GM23248 (cell line): ENCODE measurements around the gene FAAH. TPM values are rescaled to one million over a fixed set of nuclear protein-coding genes. Genes with fewer than 3 reads are reported as not detected.

Experiments
- DNase-seq: peaks from one replicate; pipeline ENCODE4 v3.0.0-alpha.2; 2015
- H2AFZ ChIP-seq: fragments of 200-600 bp; sonication (generic); 2 replicates; pipeline ENCODE4 v1.6.1; 2016; ENCODE audit warnings: antibody characterized with exemption
- H3F3A ChIP-seq: fragments of 200-600 bp; sonication (generic); 2 replicates; pipeline ENCODE4 v1.6.1; 2016; ENCODE audit warnings: mild to moderate bottlenecking, antibody characterized with exemption, mixed run types; ENCODE audit not compliant: insufficient read depth
- H3K27ac ChIP-seq: fragments of 200-600 bp; sonication (generic); 2 replicates; pipeline ENCODE4 v1.5.1; 2016; ENCODE audit warnings: mild to moderate bottlenecking
- H3K27me3 ChIP-seq: fragments of 200-600 bp; sonication (generic); replicated peaks from 2 replicates; pipeline ENCODE4 v1.6.1; 2016; ENCODE audit warnings: mild to moderate bottlenecking; ENCODE audit not compliant: insufficient read depth
- H3K36me3 ChIP-seq: fragments of 200-600 bp; sonication (generic); 2 replicates; pipeline ENCODE4 v1.6.1; 2016; ENCODE audit warnings: low read depth, mild to moderate bottlenecking
- H3K4me1 ChIP-seq: fragments of 200-600 bp; sonication (generic); 2 replicates; pipeline ENCODE4 v1.6.1; 2016; ENCODE audit warnings: mild to moderate bottlenecking; ENCODE audit not compliant: insufficient read depth
- H3K4me2 ChIP-seq: fragments of 200-600 bp; sonication (generic); one replicate; pipeline ENCODE4 v1.6.1; 2016; ENCODE audit warnings: mild to moderate bottlenecking; ENCODE audit not compliant: unreplicated experiment
- H3K4me3 ChIP-seq: fragments of 200-600 bp; sonication (generic); 2 replicates; pipeline ENCODE4 v1.5.1; 2016; ENCODE audit warnings: mild to moderate bottlenecking
- H3K79me2 ChIP-seq: fragments of 200-600 bp; sonication (generic); 2 replicates; pipeline ENCODE4 v1.6.1; 2016; ENCODE audit warnings: mild to moderate bottlenecking; ENCODE audit not compliant: insufficient read depth
- H3K9ac ChIP-seq: fragments of 200-600 bp; sonication (generic); 2 replicates; pipeline ENCODE4 v1.6.1; 2016; ENCODE audit warnings: mild to moderate bottlenecking
- H3K9me2 ChIP-seq: fragments of 200-600 bp; sonication (generic); 2 replicates; pipeline ENCODE4 v1.6.1; 2016; ENCODE audit warnings: mixed run types, mild to moderate bottlenecking, moderate library complexity; ENCODE audit not compliant: insufficient read depth
- H3K9me3 ChIP-seq: fragments of 200-600 bp; sonication (generic); one replicate; pipeline ENCODE4 v1.6.1; 2017; ENCODE audit warnings: low read depth
- H4K20me1 ChIP-seq: fragments of 200-600 bp; sonication (generic); 2 replicates; pipeline ENCODE4 v1.6.0; 2016; ENCODE audit not compliant: insufficient read depth
- EZH2 ChIP-seq: fragments of 200-600 bp; sonication (generic); IDR thresholded peaks from 2 replicates; pipeline ENCODE4 v1.6.1; 2018; ENCODE audit warnings: antibody characterized with exemption, mild to moderate bottlenecking; ENCODE audit not compliant: insufficient read depth, poor library complexity, severe bottlenecking
- EZH2phosphoT487 ChIP-seq: fragments of 200-600 bp; sonication (generic); IDR thresholded peaks from 2 replicates; pipeline ENCODE4 v1.6.1; 2018; ENCODE audit warnings: antibody characterized with exemption, moderate library complexity, mild to moderate bottlenecking, low read depth; ENCODE audit not compliant: insufficient read depth
- WGBS, 2 experiments: methylation state at CpG; one replicate each; pipeline ENCODE4 v1.1.6; 2015 to 2017; ENCODE audit warnings: low lambda C conversion rate in 2 of 2, low coverage in 1 of 2; ENCODE audit errors: missing lambda C conversion rate in 2 of 2; 5-methylcytosine and 5-hydroxymethylcytosine counted together
- in situ Hi-C: fragments of 300-500 bp; cut with MboI; formaldehyde crosslinking; loops from 2 replicates; pipeline ENCODE4 v1.15.0; 2020
- polyA plus RNA-seq: library from polyadenylated mRNA; unstranded; fragments of >200 nt; fragmentation: Nextera tagmentation; extraction: Ambion mirVana; gene quantifications from 2 replicates; pipeline ENCODE4 v1.2.1, GENCODE V29; 2016
- total RNA-seq: library from RNA; depleted of rRNA; stranded (reverse); fragments of >200 nt; shearing (Covaris generic); gene quantifications from 2 replicates; pipeline ENCODE4 v1.2.3, GENCODE V29; 2014; rRNA removed

FAAH gene
- total and polyA plus RNA-seq, 2 experiments from 2014 or later: 0.74 to 0.97 TPM

- H4K20me1 ChIP-seq: no peaks in the 10 kb centered on the region
- no peak overlapping the region for H2AFZ ChIP-seq
- 61 to 69% methylated on average over 4 to 8 of the region's 8 CpGs for WGBS, 2 experiments
- no peaks in the 10 kb centered on the region for H3K9me3 ChIP-seq
- no peaks in the 10 kb centered on the region for H3K36me3 ChIP-seq
- peaks cover 33% of the 10 kb centered on the region for H3K27me3 ChIP-seq
- peaks cover 7% of the 10 kb centered on the region for H3K4me1 ChIP-seq
- no peak overlapping the region for H3K4me2 ChIP-seq
- H3K4me3 ChIP-seq: no peak overlapping the region
- H3K9ac ChIP-seq: no peak overlapping the region
- H3K27ac ChIP-seq: no peak overlapping the region
- no peak for DNase-seq
- no peak for TF ChIP-seq EZH2phosphoT487
- peaks cover 4% of the 10 kb centered on the region; the same call in 1 of the 2 replicates for H3F3A ChIP-seq
- H3K9me2 ChIP-seq: no peaks in the 10 kb centered on the region
- in situ Hi-C loops: no loop called here
- no peaks in the 10 kb centered on the region for H3K79me2 ChIP-seq
Measured at GRCh38 chr1:46459315-46459714, 65.2 kb downstream of the FAAH start.

DNA sequence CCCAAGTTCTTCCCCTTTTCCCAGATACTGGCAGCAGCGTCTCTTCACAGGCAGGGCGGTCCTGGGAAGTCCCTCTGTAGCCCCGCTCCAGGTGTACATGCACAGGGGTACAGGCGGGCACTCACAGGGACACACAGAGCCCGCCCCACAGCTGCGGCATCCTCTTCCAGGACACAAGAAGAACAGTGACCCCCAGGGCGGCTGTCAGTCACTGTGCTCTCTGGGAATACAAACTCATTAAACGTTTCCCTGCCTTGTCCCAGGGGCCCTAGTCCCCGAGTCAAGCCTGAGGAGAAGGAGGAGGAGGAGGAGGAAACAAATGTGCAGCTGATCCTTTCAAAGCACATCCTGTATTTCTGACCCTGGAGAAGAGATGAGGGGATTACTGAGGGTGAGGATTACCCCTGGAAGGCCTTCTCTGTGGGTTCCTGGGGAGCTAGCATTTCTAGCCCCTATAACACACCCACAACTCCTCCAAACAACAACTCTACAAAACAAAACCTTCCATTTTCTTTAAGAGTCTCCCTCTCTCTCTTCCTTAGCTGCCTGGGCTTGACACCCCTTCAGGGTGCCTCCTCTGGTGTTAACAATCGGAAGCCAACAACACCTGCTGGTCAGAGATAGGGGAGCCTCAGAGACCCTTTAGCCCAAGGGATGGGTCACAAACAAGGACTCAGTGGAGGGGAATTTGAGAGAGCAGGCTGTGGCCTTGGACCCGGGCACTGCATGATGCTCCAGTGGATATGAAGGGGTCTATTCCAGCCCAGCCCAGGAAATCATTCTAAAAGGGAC is 67.1 kb downstream of the FAAH start:
- Histone ChIP-seq H3K36me3 (no peaks in the 10 kb centered on the region), H3K4me2 (no peak overlapping the region), H3F3A (peaks cover 4% of the 10 kb centered on the region; the same call in 1 of the 2 replicates), H3K4me1 (peaks cover 7% of the 10 kb centered on the region), H3K9me2 (no peaks in the 10 kb centered on the region), H3K79me2 (no peaks in the 10 kb centered on the region), H3K9me3 (no peaks in the 10 kb centered on the region), H4K20me1 (no peaks in the 10 kb centered on the region), H3K9ac (no peak overlapping the region), H3K27me3 (peaks cover 29% of the 10 kb centered on the region), H3K27ac (no peak overlapping the region), H3K4me3 (no peak overlapping the region), H2AFZ (no peak overlapping the region)
- TF ChIP-seq EZH2phosphoT487: no peak
- in situ Hi-C loops: no loop called here
- WGBS, 2 experiments: 66 to 70% methylated on average over 11 of the region's 11 CpGs
- no peak for DNase-seq

- no peaks in the 10 kb centered on the region for H3K9me2 ChIP-seq
Measured at GRCh38 chr1:46461809-46462448, 67.8 kb downstream of the FAAH start.

More at GRCh38 chr1:46461809-46462448, 67.8 kb downstream of the FAAH start:
- H2AFZ ChIP-seq: no peak overlapping the region
- H3K27ac ChIP-seq: no peak overlapping the region
- peaks cover 29% of the 10 kb centered on the region for H3K27me3 ChIP-seq
- peaks cover 7% of the 10 kb centered on the region for H3K4me1 ChIP-seq
- TF ChIP-seq EZH2 (no peak), EZH2phosphoT487 (no peak)
- no peaks in the 10 kb centered on the region for H3K79me2 ChIP-seq
- no peak overlapping the region for H3K4me2 ChIP-seq
- no peaks in the 10 kb centered on the region for H3K36me3 ChIP-seq
- in situ Hi-C loops: no loop called here
- 25 to 26% methylated on average over 5 of the region's 5 CpGs for WGBS, 2 experiments
- H4K20me1 ChIP-seq: no peaks in the 10 kb centered on the region
- H3K4me3 ChIP-seq: no peak overlapping the region
- DNase-seq: peak; percentile 40
- H3F3A ChIP-seq: peaks cover 4% of the 10 kb centered on the region; the same call in 1 of the 2 replicates
- no peaks in the 10 kb centered on the region for H3K9me3 ChIP-seq
- H3K9ac ChIP-seq: no peak overlapping the region

Other genes with a start within 250 kb of the FAAH start
- not detected in 2 replicates for gene TSPAN1, start 219.2 kb upstream of the FAAH start, total RNA-seq
- gene TSPAN1, start 219.2 kb upstream of the FAAH start, polyA plus RNA-seq: 0.38 and 0.70 TPM in 2 replicates
- gene P3R3URF, start 217.8 kb upstream of the FAAH start, total RNA-seq: not detected in 2 replicates
- gene P3R3URF, start 217.8 kb upstream of the FAAH start, polyA plus RNA-seq: not detected in 2 replicates
- gene POMGNT1, start 195.9 kb upstream of the FAAH start, total RNA-seq: 79.1 and 98.6 TPM in 2 replicates
- gene POMGNT1, start 195.9 kb upstream of the FAAH start, polyA plus RNA-seq: 57.6 and 58.9 TPM in 2 replicates
- 2.8 and 3.3 TPM in 2 replicates for gene LURAP1, start 191.0 kb upstream of the FAAH start, total RNA-seq
- 1.9 and 2.4 TPM in 2 replicates for gene LURAP1, start 191.0 kb upstream of the FAAH start, polyA plus RNA-seq
- 1.9 and 3.0 TPM in 2 replicates for gene RAD54L, start 146.6 kb upstream of the FAAH start, total RNA-seq
- 4.4 and 4.9 TPM in 2 replicates for gene RAD54L, start 146.6 kb upstream of the FAAH start, polyA plus RNA-seq
- gene LRRC41, start 90.7 kb upstream of the FAAH start, total RNA-seq: 131 and 133 TPM in 2 replicates
- gene LRRC41, start 90.7 kb upstream of the FAAH start, polyA plus RNA-seq: 103 and 108 TPM in 2 replicates
- 334 and 337 TPM in 2 replicates for gene UQCRH, start 90.6 kb upstream of the FAAH start, total RNA-seq
- 237 and 238 TPM in 2 replicates for gene UQCRH, start 90.6 kb upstream of the FAAH start, polyA plus RNA-seq
- 11.7 and 12.5 TPM in 2 replicates for gene NSUN4, start 53.5 kb upstream of the FAAH start, total RNA-seq
- gene NSUN4, start 53.5 kb upstream of the FAAH start, polyA plus RNA-seq: 11.4 and 14.9 TPM in 2 replicates
- not detected in 2 replicates for gene DMBX1, start 95.5 kb downstream of the FAAH start, total RNA-seq
- gene DMBX1, start 95.5 kb downstream of the FAAH start, polyA plus RNA-seq: not detected in 2 replicates
- gene KNCN, start 157.3 kb downstream of the FAAH start, total RNA-seq: not detected in 2 replicates
- not detected in 2 replicates for gene KNCN, start 157.3 kb downstream of the FAAH start, polyA plus RNA-seq
- gene MKNK1, start 210.0 kb downstream of the FAAH start, total RNA-seq: 8.9 and 15.5 TPM in 2 replicates
- 10.0 and 16.1 TPM in 2 replicates for gene MKNK1, start 210.0 kb downstream of the FAAH start, polyA plus RNA-seq
- 5.9 and 7.0 TPM in 2 replicates for gene MOB3C, start 222.5 kb downstream of the FAAH start, total RNA-seq
- 4.7 and 6.1 TPM in 2 replicates for gene MOB3C, start 222.5 kb downstream of the FAAH start, polyA plus RNA-seq